Body of pancreas (tissue), 4 donors: ENCODE results near the gene DAB2IP. TPM values are rescaled to one million over a fixed set of nuclear protein-coding genes. Genes with fewer than 3 reads are reported as not detected.

ENCODE experiments used
- ATAC-seq: fragments of 150-250 bp; one replicate; pipeline ENCODE4 v1.9.1; 2016
- DNase-seq, 4 donors: peaks; one replicate each; pipeline ENCODE4 v3.0.0-alpha.2; 2019
- H3K27ac ChIP-seq, 4 donors: fragments of 200-600 bp; sonication (generic); 1 replicate in 3 of 4; 2 replicates in 1 of 4; pipeline versions ENCODE4 v1.5.1 to v1.6.1; 2016 to 2019; ENCODE audit warnings: mild to moderate bottlenecking in 1 of 4, mixed read lengths in 1 of 4, moderate library complexity in 1 of 4
- H3K27me3 ChIP-seq, 2 donors: fragments of 200-600 bp; sonication (generic); one replicate each; pipeline ENCODE4 v1.6.0; 2016; ENCODE audit warnings: mild to moderate bottlenecking in 1 of 2
- H3K36me3 ChIP-seq, 2 donors: fragments of 200-600 bp; sonication (generic); replicated peaks in 1 of 2; 2 replicates each; pipeline ENCODE4 v1.5.1; 2016; ENCODE audit warnings: low read depth in 2 of 2; ENCODE audit not compliant: insufficient read depth in 1 of 2
- H3K4me1 ChIP-seq: fragments of 200-600 bp; sonication (generic); one replicate; pipeline ENCODE4 v1.6.0; 2016
- H3K4me3 ChIP-seq, 2 donors: fragments of 200-600 bp; sonication (generic); 1 replicate in 1 of 2; 2 replicates in 1 of 2; pipeline ENCODE4 v1.5.1; 2016 to 2019
- H3K9me3 ChIP-seq, 3 donors: fragments of 200-600 bp; sonication (generic); 1 replicate in 2 of 3; 2 replicates in 1 of 3; pipeline ENCODE4 v1.5.1; 2016
- CTCF ChIP-seq, 7 experiments: fragments of 450-650 bp in 4 of 7; fragments of 200-600 bp in 3 of 7; sonication (generic) in 3 of 7; IDR thresholded peaks; one replicate each; pipeline ENCODE4 v1.5.1; 2016 to 2019; ENCODE audit warnings: antibody characterized with exemption in 7 of 7
- POLR2A ChIP-seq, 3 donors: fragments of 450-650 bp; IDR thresholded peaks; one replicate each; pipeline ENCODE4 v1.6.1; 2016; ENCODE audit warnings: antibody characterized with exemption in 3 of 3, mild to moderate bottlenecking in 2 of 3
- WGBS, 2 donors: methylation state at CpG; one replicate each; pipeline ENCODE4 v1.1.5; 2017; 5-methylcytosine and 5-hydroxymethylcytosine counted together
- intact Hi-C: fragments of 100-400 bp; cut with DNase I; formaldehyde crosslinking; loops from one replicate; pipeline ENCODE4 v1.15.1; 2023
- total RNA-seq, 2 donors: library from RNA; depleted of rRNA; stranded (reverse); fragments of >200 nt; gene quantifications; one replicate each; pipeline ENCODE4 v1.1.0, GENCODE V29; 2016

The DAB2IP gene
- total RNA-seq, 2 donors from 2014 or later, result 25.2 to 34.9 TPM

DNA sequence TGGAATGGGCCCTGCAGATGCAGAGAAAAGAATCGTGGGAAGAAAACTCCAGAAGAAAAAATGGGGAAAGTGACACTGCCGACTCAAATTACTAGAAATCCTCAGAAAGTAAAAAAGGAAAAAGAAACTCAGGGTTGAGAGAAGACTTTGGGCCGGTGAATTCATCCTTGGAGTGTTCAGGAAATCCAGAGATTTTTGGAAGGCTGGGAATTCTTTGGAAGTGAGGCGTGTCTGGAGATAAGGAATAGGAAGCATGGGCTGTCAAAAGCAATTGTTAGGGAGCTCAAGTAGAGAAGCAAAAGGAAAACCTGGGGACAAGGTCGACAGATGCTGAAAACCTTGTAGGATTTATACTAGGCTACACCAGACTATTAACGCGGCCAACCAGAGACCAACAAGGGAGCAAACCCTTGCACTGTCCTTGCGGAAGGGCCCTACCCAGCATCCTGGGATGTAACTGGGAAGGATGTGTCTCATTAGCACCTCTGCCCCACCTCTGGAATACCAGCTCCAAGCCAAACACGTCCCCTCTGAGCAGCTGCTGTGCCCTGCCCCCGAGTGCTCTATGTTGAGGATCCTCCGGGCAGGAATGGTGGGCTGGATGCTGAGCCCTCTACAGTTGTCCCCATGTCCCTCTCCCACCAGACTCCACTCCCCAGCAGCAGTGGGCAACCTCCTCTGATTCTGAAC lies 11.6 kb downstream of the DAB2IP start:
- Histone ChIP-seq H3K4me1 (peaks cover 23% of the 10 kb centered on the region), H3K4me3 (no peak overlapping the region), H3K9me3 (no peaks in the 10 kb centered on the region), H3K36me3 (no peaks in the 10 kb centered on the region), H3K27ac (peak overlapping the region in 1 of 4 donors; percentile 2), H3K27me3 (no peaks in the 10 kb centered on the region)
- intact Hi-C loops, result no loop called here
- ATAC-seq (no peak), DNase-seq (no peak)
- TF ChIP-seq CTCF (IDR thresholded peaks at IDR 0.05) (no peak), POLR2A (IDR thresholded peaks at IDR 0.05) (no peak)
- 67 to 81% methylated on average over 11 of the region's 11 CpGs for WGBS, 2 donors

DNA sequence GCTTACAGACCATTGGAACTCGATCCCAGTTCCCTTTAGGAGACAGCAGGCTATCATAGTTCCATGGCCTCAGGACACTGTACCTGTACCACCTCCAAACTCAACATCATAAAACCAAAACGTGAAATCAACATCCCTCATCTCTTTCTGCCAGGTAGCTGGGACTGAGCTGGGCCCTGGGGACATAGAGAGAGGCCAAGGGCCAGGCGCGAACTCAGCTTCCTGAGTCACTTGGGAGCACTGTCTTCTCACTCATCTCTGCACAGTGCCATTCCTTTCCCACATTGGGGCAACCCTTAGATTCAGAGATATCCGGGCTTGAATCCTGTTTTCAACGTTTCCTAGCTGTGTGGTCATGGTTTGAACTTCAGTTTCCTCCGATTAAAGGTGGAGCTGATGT lies 12.2 kb downstream of the DAB2IP start:
- no peak for DNase-seq
- ATAC-seq, result no peak
- Histone ChIP-seq H3K27me3 (no peaks in the 10 kb centered on the region), H3K36me3 (no peaks in the 10 kb centered on the region), H3K4me3 (no peak overlapping the region), H3K4me1 (peaks cover 23% of the 10 kb centered on the region), H3K27ac (peak overlapping the region in 1 of 4 donors; percentile 2), H3K9me3 (no peaks in the 10 kb centered on the region)
- intact Hi-C loops, result no loop called here
- TF ChIP-seq POLR2A (IDR thresholded peaks at IDR 0.05) (no peak), CTCF (IDR thresholded peaks at IDR 0.05) (no peak)
- WGBS, 2 donors, result 80 to 81% methylated on average over 7 of the region's 7 CpGs

DNA sequence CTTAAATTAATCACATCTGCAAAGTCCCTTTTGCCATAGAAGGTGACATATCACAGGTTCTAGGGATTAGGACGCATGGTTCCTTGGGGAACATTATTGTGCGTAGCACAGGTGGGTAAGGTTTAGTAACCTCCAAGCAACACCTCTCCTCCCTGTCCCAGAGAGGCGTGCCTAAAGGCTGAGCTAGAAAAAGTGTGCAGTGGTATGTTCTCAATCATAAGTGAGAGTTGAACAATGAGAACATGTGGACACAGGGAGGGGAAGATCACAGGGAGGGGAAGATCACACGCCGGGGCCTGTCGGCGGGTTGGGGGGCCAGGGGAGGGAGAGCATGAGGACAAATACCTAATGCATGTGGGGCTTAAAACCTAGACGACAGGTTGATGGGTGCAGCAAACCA lies 14.9 kb downstream of the DAB2IP start:
- Histone ChIP-seq H3K36me3 (no peaks in the 10 kb centered on the region), H3K27me3 (no peaks in the 10 kb centered on the region), H3K4me3 (no peak overlapping the region), H3K9me3 (no peaks in the 10 kb centered on the region), H3K27ac (no peak overlapping the region), H3K4me1 (peaks cover 30% of the 10 kb centered on the region)
- WGBS, 2 donors, result 72 to 80% methylated on average over 8 of the region's 8 CpGs
- intact Hi-C loops, result no loop called here
- DNase-seq (no peak), ATAC-seq (no peak)
- TF ChIP-seq CTCF (IDR thresholded peaks at IDR 0.05) (no peak), POLR2A (IDR thresholded peaks at IDR 0.05) (no peak)

DNA sequence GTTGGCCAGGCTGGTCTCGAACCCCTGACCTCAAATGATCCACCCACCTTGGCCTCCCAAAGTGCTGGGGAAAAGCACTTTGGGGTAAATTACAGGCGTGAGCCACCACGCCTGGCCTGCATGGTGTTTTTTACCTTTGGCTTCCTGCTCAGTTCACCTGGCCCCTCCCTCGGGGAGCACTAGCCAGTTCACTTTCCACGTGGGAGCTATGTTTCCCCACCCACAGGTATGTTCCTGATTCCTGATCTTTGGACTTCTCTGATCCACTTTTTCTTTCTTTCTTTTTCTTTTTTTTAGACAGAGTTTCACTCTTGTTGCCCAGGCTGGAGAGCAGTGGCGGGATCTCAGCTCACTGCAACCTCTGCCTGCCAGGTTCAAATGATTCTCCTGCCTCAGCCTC lies 15.8 kb downstream of the DAB2IP start:
- peak; percentile 57 to 77 (median 66) for DNase-seq
- H3K27me3 ChIP-seq, result no peaks in the 10 kb centered on the region
- peak; percentile 79 for ATAC-seq
- H3K27ac ChIP-seq, result peak overlapping the region in 3 of 4 donors; percentile 50 to 72 (median 60)
- TF ChIP-seq POLR2A (IDR thresholded peaks at IDR 0.05), result no peak
- no peak for TF ChIP-seq CTCF (IDR thresholded peaks at IDR 0.05)
- H3K4me1 ChIP-seq, result peaks cover 30% of the 10 kb centered on the region
- H3K4me3 ChIP-seq, result no peak overlapping the region
- H3K9me3 ChIP-seq, result no peaks in the 10 kb centered on the region
- no peaks in the 10 kb centered on the region for H3K36me3 ChIP-seq
- WGBS, 2 donors, result 44 to 49% methylated on average over 6 of the region's 6 CpGs
- intact Hi-C loops, result no loop called here

- TF ChIP-seq POLR2A (IDR thresholded peaks at IDR 0.05) (no peak), CTCF (IDR thresholded peaks at IDR 0.05) (no peak)
- H3K27me3 ChIP-seq, result no peaks in the 10 kb centered on the region
- H3K36me3 ChIP-seq, result no peaks in the 10 kb centered on the region
- DNase-seq (no peak), ATAC-seq (no peak)
- intact Hi-C loops, result no loop called here
- H3K4me3 ChIP-seq, result no peak overlapping the region
- no peaks in the 10 kb centered on the region for H3K9me3 ChIP-seq
- peak overlapping the region in 3 of 4 donors; percentile 50 to 72 (median 60) for H3K27ac ChIP-seq
- 94% methylated on average over 9 of the region's 9 CpGs for WGBS, 2 donors
- peaks cover 30% of the 10 kb centered on the region for H3K4me1 ChIP-seq
Measured at GRCh38 chr9:121667890-121668289, 16.5 kb downstream of the DAB2IP start.
